Peyer's patch (tissue), 4 donors: Measurements from ENCODE around the gene SLC29A4.

Source experiments
- CTCF ChIP-seq, 6 experiments: fragments of 450-650 bp in 4 of 6; fragments of 200-600 bp in 2 of 6; sonication (generic) in 1 of 6; IDR thresholded peaks; one replicate each; pipeline ENCODE4 v1.5.1; 2017 to 2019; ENCODE audit warnings: antibody characterized with exemption in 6 of 6, mild to moderate bottlenecking in 3 of 6, moderate library complexity in 1 of 6
- POLR2A ChIP-seq, 2 donors: fragments of 450-650 bp; IDR thresholded peaks; one replicate each; pipeline ENCODE4 v1.5.1; 2017; ENCODE audit warnings: antibody characterized with exemption in 2 of 2, mild to moderate bottlenecking in 2 of 2, moderate library complexity in 2 of 2

- TF ChIP-seq CTCF (IDR thresholded peaks at IDR 0.05) (no peak), POLR2A (IDR thresholded peaks at IDR 0.05) (no peak)
Measured at GRCh38 chr7:5255832-5256231, 26.9 kb upstream of the SLC29A4 start.
